GM21786 (cell line): Measurements from ENCODE around the gene CCDC200.
"Not testable (repeated sequence)": the region's sequence is repeated elsewhere in the genome, so short reads cannot be mapped to it uniquely, and the experiment has no call there.

Experiments used
- ATAC-seq: cut with Tn5 transposase; IDR thresholded peaks from one replicate; pipeline ENCODE4 v1.9.1; 2021; ENCODE audit not compliant: unreplicated experiment

Gene CCDC200

GRCh38 chr17:43228020-43228782 is at the start of gene CCDC200:
TSS of gene CCDC200 (minus strand) at chr17:43228623. CDS start at chr17:43228554, 69 bp downstream.
- not testable (repeated sequence) for ATAC-seq

- ATAC-seq = not testable (repeated sequence)
Observed at GRCh38 chr17:43272914-43273313, 44.5 kb upstream of the CCDC200 start.

GRCh38 chr17:43272483-43272882 is 44.1 kb upstream of the CCDC200 start:
- ATAC-seq = not testable (repeated sequence)

DNA sequence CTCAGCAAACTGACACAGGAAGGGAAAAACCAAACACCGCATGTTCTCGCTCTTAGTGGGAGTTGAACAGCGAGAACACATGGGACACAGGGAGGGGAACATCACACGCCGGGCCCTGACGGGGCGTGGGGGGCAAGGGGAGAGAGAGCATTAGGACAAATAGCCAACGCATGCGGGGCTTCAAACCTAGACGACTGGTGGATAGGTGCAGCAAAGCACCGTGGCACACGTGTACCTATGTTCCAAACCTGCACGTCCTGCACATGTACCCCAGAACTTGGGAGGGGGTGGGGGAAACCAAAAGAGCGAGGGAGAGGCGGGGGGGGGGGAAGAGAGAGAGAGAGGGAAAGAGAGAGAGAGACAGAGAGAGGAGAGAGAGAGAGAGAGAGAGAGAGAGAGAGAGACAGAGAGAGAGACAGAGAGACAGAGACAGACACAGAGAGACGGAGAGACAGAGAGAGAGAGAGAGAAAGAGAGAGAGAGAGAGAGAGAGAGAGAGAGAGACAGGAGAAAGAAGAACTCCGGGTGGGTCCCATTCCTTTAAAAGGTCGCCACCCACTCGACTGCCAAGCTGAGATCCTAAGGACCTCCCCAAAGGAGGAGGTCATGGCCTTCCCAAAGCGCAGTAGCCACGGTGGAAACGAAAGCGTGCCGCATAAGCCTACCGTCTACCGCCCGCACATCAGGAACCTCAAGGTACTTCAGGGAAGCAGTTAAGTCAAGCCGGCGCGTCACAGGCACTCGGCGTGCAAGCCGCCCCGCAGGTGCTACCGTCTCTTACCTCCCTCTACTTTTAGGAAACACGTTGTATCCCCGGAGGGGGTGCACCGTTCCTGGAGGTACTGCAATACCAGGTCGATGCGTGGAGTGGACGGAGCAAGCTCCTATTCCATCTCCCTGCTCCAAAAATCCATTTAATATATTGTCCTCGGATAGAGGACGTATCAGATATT is 42.4 kb upstream of the CCDC200 start:
- not testable (repeated sequence) for ATAC-seq

DNA sequence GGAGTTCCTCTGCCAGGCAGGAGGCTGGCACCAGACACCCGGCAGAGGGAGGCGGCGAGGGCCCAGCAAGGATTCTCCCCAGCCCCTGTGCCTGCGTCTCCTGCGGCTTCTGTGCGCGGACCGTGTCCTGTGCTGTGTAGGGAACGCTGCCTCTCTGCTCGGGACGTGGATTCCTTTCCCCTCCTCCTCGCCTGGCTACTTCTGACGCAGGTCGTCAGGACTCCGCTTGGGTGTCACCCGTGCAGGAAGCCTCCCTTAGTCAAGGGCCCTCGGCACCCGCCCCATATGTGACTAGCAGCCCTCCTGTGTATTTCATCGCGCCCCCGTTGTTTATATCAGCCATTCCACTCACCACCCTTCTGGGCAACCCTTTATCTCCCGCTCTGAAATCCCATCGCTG is 18.0 kb upstream of the CCDC200 start:
- ATAC-seq = not testable (repeated sequence)

DNA sequence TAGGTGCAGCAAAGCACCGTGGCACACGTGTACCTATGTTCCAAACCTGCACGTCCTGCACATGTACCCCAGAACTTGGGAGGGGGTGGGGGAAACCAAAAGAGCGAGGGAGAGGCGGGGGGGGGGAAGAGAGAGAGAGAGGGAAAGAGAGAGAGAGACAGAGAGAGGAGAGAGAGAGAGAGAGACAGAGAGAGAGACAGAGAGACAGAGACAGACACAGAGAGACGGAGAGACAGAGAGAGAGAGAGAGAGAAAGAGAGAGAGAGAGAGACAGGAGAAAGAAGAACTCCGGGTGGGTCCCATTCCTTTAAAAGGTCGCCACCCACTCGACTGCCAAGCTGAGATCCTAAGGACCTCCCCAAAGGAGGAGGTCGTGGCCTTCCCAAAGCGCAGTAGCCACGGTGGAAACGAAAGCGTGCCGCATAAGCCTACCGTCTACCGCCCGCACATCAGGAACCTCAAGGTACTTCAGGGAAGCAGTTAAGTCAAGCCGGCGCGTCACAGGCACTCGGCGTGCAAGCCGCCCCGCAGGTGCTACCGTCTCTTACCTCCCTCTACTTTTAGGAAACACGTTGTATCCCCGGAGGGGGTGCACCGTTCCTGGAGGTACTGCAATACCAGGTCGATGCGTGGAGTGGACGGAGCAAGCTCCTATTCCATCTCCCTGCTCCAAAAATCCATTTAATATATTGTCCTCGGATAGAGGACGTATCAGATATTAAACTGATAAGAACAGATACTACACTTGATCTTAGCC is 12.4 kb upstream of the CCDC200 start:
- ATAC-seq = not testable (repeated sequence)

- not testable (repeated sequence) for ATAC-seq
Observed at GRCh38 chr17:43239597-43239996, 11.2 kb upstream of the CCDC200 start.

DNA sequence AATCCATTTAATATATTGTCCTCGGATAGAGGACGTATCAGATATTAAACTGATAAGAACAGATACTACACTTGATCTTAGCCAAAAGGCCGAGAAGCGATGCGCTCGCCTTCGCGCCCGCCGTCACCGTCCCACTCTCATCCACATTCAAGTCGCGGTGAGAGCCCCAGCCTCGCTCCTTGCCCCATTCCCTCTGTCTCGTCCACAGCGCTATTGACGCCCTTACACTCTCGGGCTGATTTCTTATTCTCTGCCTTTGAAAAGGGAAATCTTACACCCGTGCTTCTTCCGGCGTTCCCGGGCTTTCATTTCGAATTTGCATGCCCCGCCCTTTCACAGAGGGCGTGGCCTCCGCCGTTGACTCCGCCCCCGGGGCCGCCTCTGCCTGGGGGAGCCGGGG is 5.5 kb upstream of the CCDC200 start, which contains the start of gene RNU2-1:
Gene RNU2-1 (minus strand): TSS at position 101 of the 400 bp plus-strand sequence.
- ATAC-seq = not testable (repeated sequence)

GRCh38 chr17:43233263-43233662 is 4.8 kb upstream of the CCDC200 start:
- not testable (repeated sequence) for ATAC-seq

DNA sequence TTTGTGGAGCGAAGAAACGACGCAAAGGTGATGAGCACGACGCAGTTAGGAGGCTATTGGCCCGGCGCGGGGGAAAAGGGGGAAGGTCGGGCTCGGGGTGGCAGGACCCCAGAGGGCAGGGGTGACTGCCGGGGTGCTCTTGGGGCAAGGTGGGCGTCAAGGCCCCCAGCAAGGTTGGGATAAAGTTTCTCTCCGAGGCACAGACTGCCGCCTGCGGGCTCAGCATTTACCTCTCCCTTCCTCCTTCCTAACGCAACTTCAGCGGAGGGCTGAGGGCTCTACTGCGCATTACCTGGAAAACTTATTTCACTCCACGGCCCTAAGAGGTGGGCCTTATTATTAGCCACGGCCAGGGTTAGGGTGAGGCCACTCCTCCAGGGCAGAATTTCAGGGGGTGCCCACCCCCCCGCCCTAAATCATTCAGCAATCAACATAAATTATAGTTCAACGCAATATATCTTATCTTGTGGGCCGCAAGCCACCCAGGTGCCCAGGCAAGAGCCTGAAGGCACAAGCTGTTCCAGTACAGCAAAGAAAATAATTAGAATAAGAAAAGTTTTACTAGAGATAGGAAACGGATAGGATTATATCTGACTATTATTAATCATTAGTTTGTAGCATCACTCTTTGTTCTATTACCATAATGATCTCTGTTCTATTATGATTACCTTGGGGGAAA is 3.7 kb upstream of the CCDC200 start:
- not testable (repeated sequence) for ATAC-seq

GRCh38 chr17:43231205-43232020 is 3.0 kb upstream of the CCDC200 start:
- ATAC-seq = not testable (repeated sequence)

DNA sequence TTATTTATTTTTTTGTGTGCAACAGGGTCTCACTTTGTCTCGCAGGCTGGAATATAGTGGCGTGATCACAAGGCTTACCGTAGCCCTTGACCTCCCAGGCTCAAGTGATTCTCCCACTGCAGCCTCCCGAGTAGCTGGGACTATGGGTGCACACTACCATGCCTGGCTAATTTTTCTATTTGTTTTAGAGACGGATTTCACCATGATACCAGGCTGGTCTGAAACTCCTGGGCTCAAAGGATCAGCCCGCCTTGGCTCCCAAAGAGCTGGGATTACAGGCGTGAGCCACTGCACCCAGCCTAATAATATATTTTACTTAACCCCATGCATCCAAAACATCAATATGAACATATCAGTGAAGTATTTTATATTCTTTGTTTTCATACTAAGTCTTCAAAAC is 2.0 kb downstream of the CCDC200 start:
- no peak for ATAC-seq

GRCh38 chr17:43224146-43224705 is 4.2 kb downstream of the CCDC200 start:
- no peak for ATAC-seq

DNA sequence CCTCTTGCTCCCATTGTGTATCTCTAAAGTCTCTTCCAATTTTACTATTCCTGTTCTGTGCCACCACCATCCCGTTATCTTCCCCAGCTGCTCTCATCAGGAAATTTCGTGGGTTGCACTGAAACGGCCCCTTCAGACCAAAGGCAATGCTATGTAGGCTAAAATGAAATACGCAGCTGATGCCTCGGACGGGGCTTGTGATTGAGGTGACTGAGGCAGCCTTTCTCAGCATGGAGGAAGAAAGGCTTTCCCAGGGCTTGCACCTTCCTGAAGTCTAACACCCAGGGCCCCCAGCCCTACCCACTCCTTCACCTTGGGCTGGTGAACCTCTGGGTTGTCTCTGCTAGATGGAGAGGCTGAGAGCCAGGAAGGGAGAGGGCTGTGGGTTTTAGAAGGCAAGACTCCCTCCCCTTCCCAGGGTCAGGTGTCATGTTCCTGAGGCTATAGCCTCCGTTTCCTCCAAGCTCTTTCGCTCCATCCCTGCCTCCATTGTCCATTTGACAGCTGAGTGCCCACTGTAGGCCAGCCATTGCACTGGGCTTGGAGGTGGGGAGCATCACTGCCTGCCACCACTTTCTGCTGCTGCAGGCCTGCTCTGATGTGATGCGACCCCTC is 7.8 kb downstream of the CCDC200 start:
- ATAC-seq = no peak

- ATAC-seq = no peak
Observed at GRCh38 chr17:43219746-43220380, 8.6 kb downstream of the CCDC200 start.

DNA sequence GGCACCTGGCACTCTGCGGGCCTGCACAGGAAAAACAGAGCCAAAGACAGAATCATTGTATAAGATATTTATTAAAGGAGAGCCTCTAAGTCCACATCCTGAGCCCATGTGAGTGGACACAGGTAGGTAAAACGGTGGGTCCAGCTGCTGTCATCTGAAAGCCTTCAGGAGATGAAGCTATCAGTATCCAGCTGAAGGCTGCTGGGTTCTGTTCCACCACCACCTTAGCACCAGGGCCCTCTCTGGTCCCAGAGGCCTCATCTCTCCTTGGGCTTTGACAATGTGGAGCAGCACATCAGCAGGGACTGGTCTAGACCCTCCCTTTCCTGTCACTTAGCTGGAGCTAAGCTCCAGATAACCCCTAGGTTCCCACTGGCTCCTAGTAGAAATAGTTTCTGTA is 9.4 kb downstream of the CCDC200 start:
- no peak for ATAC-seq

DNA sequence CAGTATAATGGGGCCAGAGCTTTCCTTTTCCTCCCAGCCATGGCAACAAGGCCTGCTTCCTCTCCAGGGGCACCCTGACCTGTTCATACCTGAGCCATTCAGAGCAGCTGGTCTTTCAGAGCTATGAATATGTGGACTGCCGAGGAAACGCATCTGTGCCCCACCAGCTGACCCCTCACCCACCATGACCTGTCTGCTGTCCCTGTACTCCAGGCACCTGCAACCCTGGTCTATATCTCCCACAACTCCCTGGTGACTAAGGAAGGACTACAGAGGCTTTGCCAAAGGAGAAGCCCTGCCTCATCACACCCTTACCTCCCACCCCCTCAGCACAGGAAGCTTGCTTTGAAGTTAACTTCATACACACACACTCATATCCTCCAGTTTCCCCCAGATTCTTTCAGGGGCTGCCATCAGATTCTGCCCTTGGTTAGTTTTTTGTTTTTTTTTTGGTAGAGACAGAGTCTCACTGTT is 10.8 kb downstream of the CCDC200 start:
- ATAC-seq = no peak
